GM21529 (cell line): ENCODE measurements around the gene TCF12.

Source experiments
- ATAC-seq: cut with Tn5 transposase; IDR thresholded peaks from one replicate; pipeline ENCODE4 v1.9.1; 2021; ENCODE audit not compliant: unreplicated experiment

Gene TCF12

GRCh38 chr15:57287123-57287521 lies 368.7 kb downstream of the TCF12 start:
- ATAC-seq: no peak

GRCh38 chr15:57288926-57289580 lies 370.6 kb downstream of the TCF12 start:
- ATAC-seq: no peak

GRCh38 chr15:57290187-57290586 lies 371.7 kb downstream of the TCF12 start:
- no peak for ATAC-seq

- ATAC-seq: no peak
These were observed 372.4 kb downstream of the TCF12 start for GRCh38 chr15:57290826-57291225.

- no peak for ATAC-seq
These were observed 378.2 kb downstream of the TCF12 start for GRCh38 chr15:57296473-57297162.

GRCh38 chr15:57297163-57297593 lies 378.7 kb downstream of the TCF12 start:
- no peak for ATAC-seq

GRCh38 chr15:57297630-57298029 lies 379.2 kb downstream of the TCF12 start:
- ATAC-seq: no peak

- no peak for ATAC-seq
These were observed 379.8 kb downstream of the TCF12 start for GRCh38 chr15:57298204-57298603.

GRCh38 chr15:57298843-57299550 lies 380.6 kb downstream of the TCF12 start:
- ATAC-seq: no peak

GRCh38 chr15:57301307-57301706 lies 382.9 kb downstream of the TCF12 start:
- no peak for ATAC-seq

GRCh38 chr15:57302640-57303257 lies 384.3 kb downstream of the TCF12 start:
- ATAC-seq: no peak

GRCh38 chr15:57305009-57305408 lies 386.6 kb downstream of the TCF12 start:
- no peak for ATAC-seq

GRCh38 chr15:57306161-57306943 lies 387.9 kb downstream of the TCF12 start:
- ATAC-seq: no peak

GRCh38 chr15:57306944-57307411 lies 388.5 kb downstream of the TCF12 start:
- ATAC-seq: no peak

GRCh38 chr15:57307527-57308169 lies 389.2 kb downstream of the TCF12 start:
- ATAC-seq: no peak

GRCh38 chr15:57308170-57308545 lies 389.7 kb downstream of the TCF12 start:
- no peak for ATAC-seq

- no peak for ATAC-seq
These were observed 391.7 kb downstream of the TCF12 start for GRCh38 chr15:57309856-57310760.

- no peak for ATAC-seq
These were observed 392.4 kb downstream of the TCF12 start for GRCh38 chr15:57310876-57311275.

- no peak for ATAC-seq
These were observed 393.5 kb downstream of the TCF12 start for GRCh38 chr15:57312006-57312317.
